GM19467 (cell line): ENCODE results near the gene TNFRSF13B.
"Not testable (repeated sequence)": the region's sequence is repeated elsewhere in the genome, so short reads cannot be mapped to it uniquely, and the experiment has no call there.

Experiments used
- ATAC-seq: cut with Tn5 transposase; IDR thresholded peaks from one replicate; pipeline ENCODE4 v1.9.1; 2021; ENCODE audit warnings: mild to moderate bottlenecking, moderate library complexity; ENCODE audit not compliant: unreplicated experiment

TNFRSF13B gene

DNA sequence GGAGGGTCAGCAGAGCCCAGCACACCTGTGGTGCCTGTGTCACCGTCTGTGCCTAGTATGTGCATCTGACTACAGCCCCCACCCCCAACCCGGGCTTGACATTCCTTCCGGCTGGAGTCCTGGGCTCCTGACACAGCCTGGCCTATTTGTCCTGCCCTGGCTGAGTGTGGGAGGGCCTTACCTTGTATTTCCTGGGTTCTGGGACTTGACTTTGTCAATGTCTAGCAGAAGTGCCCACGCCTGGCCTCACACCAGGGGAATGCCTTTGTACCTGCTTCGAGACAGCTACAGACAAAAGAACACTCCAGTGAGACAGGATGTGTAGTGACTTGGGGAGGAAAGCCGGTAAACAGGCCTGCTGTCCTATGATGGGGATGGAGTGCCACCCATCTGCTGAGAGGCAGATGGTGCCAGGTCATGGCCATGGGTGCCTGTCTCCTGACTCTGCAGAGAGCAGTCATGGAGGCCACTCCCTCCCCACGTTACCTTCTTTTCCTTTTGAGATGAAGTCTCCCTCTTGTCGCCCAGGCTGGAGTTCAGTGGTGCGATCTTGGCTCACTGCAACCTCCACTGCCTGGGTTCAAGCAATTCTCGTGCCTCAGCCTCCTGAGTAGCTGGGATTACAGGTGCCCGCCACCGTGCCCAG, 42.8 kb downstream of the TNFRSF13B start:
- ATAC-seq = no peak

DNA sequence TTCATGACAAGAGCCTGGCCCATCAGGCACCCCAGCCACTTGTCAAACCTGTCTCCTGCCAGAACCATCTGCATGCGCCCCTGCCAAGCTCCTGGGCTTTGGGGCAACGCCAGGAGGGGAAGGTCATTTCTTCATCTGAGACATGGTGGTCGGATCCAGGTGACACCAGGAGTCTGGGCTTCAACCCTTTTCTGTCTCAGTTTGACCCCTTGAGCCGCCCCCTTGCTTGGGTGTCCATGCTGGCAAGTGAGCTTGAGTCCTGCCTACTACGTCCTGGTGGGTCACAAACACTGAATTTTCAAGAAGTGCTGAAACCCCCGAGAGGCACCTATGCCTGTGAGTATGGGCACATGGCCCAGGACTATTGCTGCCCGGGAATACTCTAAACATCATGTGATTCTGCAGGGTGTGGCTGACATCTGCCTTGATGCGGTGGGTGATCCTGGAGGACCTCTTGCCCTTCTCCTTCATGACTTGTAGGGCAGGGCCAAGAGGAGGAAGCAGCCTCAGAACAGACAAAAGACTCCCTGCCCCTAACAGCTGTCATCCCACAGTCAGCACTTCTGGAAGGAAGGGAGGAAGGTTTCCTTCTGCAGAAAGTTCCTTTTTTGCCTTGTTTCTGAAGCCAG, 43.4 kb downstream of the TNFRSF13B start:
- no peak for ATAC-seq

DNA sequence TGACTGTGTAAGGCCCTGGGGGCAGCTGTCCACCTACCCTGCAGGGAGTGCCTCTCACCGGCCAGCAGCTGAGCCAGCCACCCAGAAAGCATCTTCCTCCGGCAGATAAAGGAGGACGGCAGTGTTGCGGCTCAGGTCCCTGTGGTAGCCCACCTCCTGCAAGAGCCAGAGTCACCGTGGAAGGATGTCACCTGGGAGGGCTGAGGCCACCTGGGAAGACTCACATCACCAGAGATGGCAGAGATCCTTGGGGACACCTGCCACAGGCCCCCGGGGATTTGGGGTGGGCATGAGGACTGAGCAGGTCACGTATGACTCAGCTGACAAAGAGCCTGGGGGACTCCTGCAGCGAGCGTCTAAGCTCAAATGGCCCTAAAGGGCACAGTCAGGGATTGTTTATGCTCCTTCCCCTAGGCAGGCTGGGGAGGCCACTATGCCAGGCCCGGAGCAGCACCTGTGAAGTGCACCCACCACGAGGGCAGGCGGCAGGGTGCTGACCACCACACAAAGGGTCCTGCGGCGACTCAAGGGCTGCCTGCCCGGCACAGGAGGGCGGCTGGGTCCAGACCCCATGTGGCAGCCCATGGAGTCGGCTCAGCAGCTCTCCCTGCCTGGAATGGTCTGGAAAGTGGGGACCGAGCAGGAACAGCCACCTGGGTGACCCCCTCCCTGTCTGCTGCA, 44.1 kb downstream of the TNFRSF13B start:
- no peak for ATAC-seq

DNA sequence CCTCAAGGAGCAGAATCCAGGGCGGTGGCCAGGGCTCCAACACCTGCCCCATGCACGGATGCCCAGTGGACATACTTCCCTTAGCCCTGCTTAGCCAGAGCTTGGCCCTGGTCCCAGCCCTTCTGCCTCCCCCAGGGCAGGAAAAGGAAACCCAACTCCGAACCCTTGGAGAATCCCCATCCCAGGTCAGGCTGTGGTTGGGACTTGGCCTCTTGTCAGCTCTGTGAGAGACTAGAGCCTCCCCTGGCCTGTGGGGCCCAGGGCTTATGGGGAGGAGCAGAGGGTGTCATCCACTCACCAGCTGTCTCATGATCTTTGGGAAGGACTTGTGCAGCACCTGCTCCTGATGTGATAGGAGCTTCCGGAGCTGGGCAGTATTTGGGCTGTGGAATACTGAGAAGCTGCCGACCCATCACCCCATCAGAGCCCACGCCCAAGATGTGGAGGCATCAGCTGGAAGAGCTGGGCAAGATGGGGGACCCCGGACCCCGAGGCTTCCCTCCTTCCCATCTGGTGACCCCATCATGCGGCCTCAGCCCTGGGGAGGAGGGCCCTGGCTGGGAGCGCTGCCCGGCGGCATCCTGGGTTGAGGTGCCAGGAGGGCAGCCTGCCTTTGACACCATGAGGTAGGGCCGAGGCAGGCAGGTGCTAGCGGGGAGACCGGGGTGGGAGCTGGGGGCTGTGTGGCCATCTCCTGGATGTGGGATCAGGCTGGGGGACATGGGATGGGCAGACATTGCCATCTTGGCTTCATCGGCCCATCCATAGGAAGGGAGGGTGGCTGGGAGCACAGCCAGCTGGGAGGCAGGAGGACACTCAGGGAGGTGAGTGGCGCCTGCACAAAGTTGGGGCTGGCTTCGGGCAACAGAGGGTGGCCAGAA, 45.1 kb downstream of the TNFRSF13B start:
- ATAC-seq = no peak

DNA sequence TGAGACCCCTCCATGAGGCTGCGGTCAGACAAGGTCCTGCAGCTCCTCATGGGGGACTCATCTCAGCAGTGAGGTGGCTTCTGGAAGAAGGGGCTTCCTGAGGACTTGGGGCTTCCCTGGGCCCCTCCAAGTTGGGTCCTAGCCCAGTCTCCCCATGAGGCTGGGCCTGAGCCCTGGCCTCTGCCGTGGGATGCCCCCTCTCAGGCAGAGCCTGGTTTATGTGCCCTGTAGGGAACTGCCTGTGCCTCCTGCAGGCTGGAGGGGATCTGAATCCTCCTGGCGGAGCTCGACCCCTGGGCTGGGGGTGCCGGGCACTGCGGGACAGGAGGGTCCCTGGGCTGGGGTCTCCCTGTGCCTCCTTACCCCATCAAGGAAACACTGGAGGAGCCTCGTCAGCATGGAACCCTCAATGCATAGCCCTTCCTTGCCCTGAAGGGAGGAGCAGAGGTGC, 45.8 kb downstream of the TNFRSF13B start:
- no peak for ATAC-seq

DNA sequence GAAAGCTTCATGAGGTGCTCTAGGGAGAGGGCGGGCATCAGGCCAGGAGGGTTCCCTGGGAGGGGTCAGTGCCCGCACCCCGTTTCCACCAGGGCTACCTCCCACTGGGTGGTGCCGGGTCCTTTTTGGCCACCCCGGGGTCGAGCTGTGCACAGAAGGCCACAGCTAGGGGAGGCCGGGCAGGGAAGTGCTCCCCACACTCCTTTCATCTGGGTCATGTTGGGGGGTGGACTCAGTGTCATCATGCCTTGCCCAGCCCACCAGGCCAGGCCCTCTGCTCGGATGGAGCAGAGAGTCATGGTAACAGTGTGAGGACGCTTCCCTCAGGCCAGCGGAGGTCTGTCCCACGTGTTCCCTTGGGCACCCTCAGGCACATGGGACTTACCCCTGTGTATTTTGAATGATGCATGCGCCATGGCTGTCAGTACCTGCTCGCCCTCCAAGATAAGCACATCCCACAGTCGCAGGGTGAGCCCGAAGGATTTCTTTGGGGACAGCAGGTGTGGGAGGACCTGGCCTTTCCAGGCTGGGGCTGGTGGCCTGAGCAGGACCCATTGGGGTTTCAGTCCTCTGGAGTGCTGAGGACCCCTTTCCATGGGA, 46.4 kb downstream of the TNFRSF13B start:
- no peak for ATAC-seq

DNA sequence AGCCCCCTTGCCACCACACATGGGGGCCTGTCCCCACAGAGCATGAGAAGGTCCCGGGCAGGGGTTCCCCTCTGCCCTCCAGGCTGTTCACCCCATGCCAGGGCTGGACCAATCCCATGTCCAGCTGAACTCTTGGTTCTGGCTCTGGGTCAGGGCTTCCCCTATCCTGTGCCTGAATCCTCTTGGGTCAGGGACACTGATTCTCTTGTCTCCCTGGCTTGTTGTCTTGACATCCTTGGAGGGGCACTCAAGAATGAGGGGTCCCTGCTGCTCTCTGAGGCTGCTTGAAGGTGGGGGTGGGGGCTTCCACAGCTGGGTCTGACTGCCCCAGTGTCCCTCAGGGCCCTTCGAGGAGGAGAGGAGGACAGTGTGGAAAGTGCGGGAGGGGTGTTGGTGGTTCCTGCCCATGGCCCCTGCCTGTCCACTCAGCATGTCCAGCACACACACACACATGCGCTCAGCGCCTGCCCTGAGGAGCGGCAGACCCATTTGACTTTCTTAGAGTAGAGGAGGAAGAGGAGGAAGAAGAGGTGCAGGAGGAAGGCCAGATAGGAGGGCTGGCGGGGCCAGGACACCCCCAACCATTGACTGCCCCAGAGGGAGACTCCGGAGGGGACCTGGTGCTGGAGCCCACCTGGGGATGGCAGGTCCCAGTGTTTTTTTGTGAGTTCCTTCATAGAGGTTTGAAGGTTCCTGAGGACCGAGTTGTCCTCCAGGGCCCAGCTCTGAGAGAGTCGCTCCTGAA, 47.0 kb downstream of the TNFRSF13B start:
- no peak for ATAC-seq

DNA sequence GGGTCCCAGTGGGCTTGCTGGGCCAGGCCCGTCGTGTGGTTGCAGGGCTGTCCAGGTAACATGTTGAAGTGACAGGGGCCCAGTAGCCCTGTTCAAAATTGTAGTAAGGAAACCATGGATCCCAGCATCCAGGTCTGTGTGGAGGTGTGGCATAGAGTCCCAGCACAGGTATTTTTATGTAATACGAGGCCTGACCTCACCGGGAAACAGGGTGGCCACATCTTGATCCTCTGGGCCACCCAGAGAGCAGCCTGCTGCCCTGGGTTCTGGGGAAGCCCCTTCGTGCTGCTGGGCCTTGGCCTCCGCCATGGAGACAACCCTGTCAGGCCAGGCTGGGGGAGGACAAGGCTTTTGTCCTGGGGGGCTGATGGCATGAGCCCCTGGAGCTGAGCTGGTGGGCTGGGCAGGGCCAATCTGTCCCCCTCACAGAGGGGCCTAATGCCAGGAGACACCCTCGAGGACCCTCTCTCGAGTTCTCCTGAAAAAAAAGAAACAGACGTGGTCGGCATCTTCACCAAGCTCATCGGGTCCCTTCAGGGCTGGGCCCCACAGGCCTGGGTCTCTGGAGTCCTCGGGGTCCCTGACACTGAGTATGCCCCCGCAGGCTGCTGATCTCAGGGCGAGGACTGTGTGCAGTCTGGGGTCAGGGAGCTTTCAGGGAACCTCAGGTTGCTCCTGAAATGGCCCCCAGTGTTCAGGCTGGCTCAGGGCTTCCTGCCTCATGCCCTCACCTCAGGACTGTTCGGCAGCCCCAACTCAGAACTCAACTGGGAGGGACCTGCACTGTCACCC, 47.8 kb downstream of the TNFRSF13B start:
- no peak for ATAC-seq

DNA sequence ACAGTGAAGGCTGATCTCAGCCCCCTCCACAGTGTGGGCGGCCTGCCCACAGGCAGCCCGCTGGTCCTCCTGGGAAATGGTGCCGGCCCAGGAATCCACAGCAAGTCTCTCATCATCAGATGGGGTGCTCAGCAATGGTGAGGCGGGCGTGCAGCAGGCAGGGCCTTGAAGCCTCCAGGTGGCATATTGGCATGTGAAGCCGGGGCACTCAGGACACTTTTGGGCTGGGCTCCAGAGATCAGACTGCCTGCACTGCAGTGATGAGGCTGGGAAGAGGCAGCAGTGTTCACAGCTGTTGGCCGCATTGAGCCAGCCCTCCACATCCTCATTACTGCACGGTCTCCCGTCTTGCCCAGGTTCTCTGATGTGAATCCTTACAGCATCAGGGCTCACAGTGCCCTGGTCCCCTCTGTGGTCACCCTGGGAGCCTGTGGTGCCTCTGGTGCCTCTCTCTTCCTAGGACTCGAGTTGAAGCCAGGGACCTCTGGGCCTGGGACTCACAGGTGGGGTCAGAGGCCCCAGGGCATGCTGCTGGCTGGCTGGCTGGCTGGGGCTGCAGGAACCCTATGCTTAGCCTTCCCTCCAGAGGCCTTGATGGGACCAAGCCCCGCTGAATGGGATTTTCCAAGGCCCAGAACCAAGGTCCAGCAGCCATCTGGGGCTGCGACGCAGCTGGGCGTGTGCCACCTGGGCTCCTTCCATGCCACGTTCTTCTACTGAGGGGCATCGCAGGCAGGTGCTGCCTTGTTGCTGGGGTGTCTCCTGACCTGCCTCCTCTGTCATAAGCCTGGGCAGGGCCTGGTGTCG, 48.6 kb downstream of the TNFRSF13B start:
- no peak for ATAC-seq

DNA sequence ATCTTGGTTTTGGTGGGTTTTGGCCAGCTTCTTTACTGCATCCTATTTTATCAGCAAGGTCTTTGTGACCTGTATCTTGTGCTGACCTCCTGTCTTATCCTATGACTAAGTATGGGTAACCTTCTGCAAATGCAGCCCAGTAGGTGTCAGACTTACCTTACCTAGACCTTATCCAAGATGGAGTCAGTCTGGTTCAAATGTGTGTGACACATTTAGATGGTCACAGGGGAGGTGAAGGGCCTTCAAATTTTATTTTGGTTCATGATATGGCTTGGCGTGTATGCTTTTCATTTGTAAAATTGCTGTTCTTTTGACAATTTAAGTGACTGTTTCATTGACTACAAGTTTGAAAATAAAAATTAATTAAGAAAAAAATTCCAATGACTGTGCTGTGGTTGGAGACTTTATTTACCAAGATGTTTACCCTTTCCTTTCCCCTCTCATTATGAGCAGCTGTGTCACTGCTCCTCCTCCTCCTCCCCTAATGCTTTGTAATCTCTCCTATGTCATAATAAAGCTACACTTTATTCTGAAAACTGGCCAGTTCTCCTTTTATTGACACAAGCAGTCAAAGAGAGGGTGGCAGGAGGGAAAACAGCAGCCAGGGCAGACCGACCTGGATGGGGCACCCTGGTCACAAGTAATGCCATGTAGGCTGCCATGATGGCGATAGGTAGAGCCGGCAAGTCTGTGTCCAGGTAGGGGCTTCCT, 49.4 kb downstream of the TNFRSF13B start:
- no peak for ATAC-seq

DNA sequence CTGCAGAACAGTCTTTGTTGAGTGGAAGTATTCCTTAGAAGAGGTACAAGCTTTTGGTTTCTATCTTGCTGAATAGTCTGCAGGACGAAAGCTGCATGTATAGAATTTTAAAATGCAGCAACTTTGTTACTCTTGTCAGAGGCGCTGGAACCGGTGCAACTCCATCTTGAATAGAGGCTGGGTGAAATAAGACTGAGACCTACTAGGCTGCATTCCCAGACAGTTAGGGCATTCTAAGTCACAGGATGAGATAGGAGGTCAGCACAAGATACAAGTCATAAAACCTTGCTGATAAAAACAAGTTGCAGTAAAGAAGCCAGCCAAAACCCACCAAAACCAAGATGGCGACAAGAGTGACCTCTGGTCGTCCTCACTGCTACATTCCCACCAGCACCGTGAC, 50.5 kb downstream of the TNFRSF13B start:
- not testable (repeated sequence) for ATAC-seq

DNA sequence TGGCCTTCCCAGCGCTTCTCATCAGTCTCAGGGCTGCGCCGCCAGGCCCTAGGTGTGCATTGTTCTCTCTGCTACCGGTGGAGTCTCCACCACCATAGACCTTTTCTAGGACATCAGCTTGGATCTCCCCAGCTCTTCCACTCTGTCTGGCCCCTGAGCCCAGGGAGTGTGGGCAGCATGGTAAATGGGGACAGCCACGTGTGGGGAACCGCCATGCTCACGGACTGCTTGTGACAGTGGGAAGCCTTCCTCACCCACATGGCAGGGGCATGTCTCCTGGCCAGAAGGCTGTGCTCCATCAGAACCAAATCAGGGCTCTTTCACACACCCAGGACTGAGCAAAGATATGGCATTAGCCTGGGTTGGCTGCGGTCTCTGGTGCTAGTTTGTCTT, 51.3 kb downstream of the TNFRSF13B start:
- ATAC-seq = no peak

DNA sequence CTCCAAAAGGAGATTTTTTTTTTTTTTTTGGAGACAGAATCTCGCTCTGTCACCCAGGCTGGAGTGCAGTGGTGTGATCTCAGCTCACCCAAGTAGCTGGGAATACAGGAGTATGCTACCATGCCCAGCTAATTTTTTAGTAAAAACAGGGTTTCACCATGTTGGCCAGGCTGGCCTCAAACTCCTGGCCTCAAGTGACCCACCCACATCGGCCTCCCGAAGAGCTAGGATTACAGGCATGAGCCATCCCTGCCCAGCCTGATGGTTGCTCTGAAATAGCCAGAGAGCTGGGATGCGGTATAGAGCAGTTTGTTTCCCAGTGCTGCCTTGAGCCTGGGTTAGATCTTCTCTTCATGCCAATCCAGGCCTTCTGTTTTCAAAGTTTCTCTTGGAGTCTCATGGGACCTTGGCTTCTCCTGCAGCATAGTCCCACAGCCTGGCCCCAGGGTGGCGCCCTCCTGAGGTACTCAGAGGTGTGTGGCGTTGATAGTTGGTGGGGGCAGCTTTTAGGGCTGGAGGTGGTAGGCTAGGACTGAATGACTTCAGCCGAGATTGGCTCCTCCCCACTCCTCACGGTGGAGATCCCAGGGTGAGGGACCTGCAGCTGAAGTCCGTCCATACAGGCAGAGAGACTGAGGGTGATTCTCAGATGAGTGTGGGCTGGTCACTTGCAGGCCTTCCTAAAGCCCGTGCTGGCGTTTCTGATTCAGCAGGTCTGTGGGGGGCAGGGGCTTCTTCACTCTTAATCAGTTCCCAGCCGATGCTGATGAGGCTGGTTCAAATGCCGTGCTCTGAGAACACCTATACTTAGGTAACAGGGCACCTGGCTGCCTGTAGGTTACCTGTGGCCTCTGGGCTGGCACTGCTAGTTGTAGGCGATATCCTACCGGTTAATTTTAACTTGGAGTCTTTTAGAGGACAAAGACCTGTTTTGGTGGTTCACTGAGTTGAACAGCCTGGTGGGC, 52.0 kb downstream of the TNFRSF13B start:
- ATAC-seq = no peak

DNA sequence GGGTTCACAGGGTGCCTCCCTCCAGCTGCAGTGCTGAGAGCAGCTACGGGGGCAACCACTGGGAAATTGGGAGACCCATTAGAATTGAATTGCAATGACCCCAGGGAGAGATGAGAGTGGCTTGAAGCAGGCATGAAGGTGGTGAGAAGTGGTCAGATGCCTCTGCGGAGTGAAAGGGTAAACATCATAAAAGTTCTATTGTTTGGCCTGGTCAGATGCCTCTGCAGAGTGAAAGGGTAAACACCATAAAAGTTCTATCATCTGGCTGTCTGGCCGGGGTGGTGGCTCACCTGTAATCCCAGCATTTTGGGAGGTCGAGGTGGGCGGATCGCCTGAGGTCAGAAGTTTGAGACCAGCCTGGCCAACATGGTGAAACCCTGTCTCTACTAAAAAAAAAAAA, 53.5 kb downstream of the TNFRSF13B start:
- ATAC-seq = no peak

DNA sequence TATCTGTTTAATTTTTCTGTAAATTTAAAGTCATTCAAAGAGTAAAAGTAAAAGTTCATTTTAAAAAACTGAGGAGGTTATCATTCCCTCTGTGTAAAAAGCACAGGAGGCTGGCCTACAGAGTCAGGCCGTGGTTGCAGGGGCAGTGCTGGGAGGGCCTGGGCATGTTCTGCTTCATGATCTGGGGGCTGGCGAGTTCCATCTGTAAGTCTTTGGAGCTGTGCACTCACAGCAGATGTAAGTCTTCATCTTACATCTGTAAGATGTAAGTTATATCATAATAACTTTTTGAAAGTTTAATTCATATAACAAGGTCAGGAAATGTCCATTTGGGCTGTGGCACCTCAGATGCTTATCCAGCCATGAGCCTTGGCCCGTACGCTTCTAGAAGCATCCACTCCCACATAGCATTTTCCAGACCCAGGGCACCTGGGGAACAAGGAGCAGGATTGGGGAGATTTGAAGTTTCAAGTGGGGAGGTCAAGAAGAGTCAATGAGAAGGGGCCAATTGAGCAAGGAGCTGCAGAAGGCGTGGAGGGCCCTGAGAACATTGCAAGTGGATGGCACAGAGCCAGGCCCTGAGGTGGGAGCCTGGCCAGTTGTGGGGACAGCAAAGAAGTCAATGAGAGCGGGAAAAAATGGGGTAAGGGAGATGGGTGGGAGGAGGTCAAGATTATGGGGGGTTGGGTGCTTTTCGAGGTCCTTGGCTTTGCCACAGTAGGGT, 54.1 kb downstream of the TNFRSF13B start:
- ATAC-seq = no peak

DNA sequence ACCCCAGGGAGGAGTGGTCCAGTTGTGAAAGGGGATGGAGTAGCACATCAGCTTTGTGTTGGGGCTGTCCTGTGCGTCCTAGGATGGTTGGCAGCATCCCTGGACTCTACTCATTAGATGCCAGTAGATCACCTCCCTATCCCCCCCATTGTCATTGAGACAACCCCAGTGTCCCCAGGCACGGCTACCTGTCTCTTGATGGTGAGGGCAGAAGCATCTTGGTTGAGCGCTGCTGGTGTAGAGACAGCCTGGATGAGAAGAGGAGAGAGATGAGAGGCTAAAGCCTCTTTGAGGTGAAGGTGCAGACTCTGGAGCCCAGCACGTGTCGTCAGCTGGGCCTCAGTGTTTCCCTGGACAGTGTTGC, 55.4 kb downstream of the TNFRSF13B start:
- ATAC-seq = no peak
